ENCODE results near the gene GLTPD2.

GLTPD2 gene

GRCh38 chr17:4837471-4838308 lies 48.9 kb downstream of the GLTPD2 start:
- Mint-ChIP-seq H3K27ac (peak overlapping the region; percentile 32 to 77 (median 62)), H3K9me3 (no peaks in the 10 kb centered on the region), H3K36me3 (ENCODE audit: low read depth) (peaks cover 7% of the 10 kb centered on the region), H3K4me3 (peak overlapping the region in 2 of 3 experiments; percentile 32 to 54), H3K27me3 (ENCODE audit: low read depth) (no peaks in the 10 kb centered on the region), H3K4me1 (peaks cover 55% of the 10 kb centered on the region)
- no peak for TF ChIP-seq CTCF (IDR thresholded peaks at IDR 0.05; ENCODE audit: unreplicated experiment in 3 of 3)

GRCh38 chr17:4838309-4838785 lies 49.6 kb downstream of the GLTPD2 start:
- H3K9me3 Mint-ChIP-seq: no peaks in the 10 kb centered on the region
- no peak overlapping the region for H3K4me3 Mint-ChIP-seq
- peaks cover 55% of the 10 kb centered on the region for H3K4me1 Mint-ChIP-seq
- no peak for TF ChIP-seq CTCF (IDR thresholded peaks at IDR 0.05; ENCODE audit: unreplicated experiment in 3 of 3)
- no peaks in the 10 kb centered on the region for H3K27me3 Mint-ChIP-seq (ENCODE audit: low read depth)
- H3K36me3 Mint-ChIP-seq (ENCODE audit: low read depth): peaks cover 7% of the 10 kb centered on the region
- peak overlapping the region; percentile 32 to 77 (median 62) for H3K27ac Mint-ChIP-seq

GRCh38 chr17:4839221-4839620 lies 50.5 kb downstream of the GLTPD2 start:
- peaks cover 52% of the 10 kb centered on the region for H3K4me1 Mint-ChIP-seq
- H3K9me3 Mint-ChIP-seq: no peaks in the 10 kb centered on the region
- H3K27me3 Mint-ChIP-seq (ENCODE audit: low read depth): no peaks in the 10 kb centered on the region
- no peak for TF ChIP-seq CTCF (IDR thresholded peaks at IDR 0.05; ENCODE audit: unreplicated experiment in 3 of 3)
- H3K27ac Mint-ChIP-seq: peak overlapping the region in 2 of 3 experiments; percentile 4 to 27
- H3K36me3 Mint-ChIP-seq (ENCODE audit: low read depth): peaks cover 7% of the 10 kb centered on the region
- no peak overlapping the region for H3K4me3 Mint-ChIP-seq
